Keratinocyte (primary cell): ENCODE data around the gene LRRN4. TPM values are rescaled to one million over a fixed set of nuclear protein-coding genes. Genes with fewer than 3 reads are reported as not detected.

Experiments
- DNase-seq: peaks from one replicate; pipeline ENCODE4 v3.0.0-alpha.2; 2011; ENCODE audit warnings: low read depth, missing footprints, low spot score
- FAIRE-seq: peaks from 2 replicates; lab custom pipeline; 2011; peaks lifted over from hg19 to GRCh38; lab: Jason Lieb, UNC
- H2AFZ ChIP-seq: 2 replicates; pipeline ENCODE4 v1.6.0; 2012; ENCODE audit warnings: low read length, control low read depth, inconsistent platforms; ENCODE audit not compliant: control insufficient read depth
- H3K27ac ChIP-seq: 2 replicates; pipeline ENCODE4 v1.5.1; 2011; ENCODE audit warnings: low read length; ENCODE audit not compliant: control insufficient read depth, insufficient read depth
- H3K27me3 ChIP-seq: 3 replicates; pipeline ENCODE4 v1.6.0; 2011; ENCODE audit warnings: low read length; ENCODE audit not compliant: control insufficient read depth, insufficient read depth; ENCODE audit errors: extremely low read depth
- H3K36me3 ChIP-seq, 2 experiments: 2 replicates in 1 of 2; 3 replicates in 1 of 2; pipeline ENCODE4 v1.5.1; 2011; ENCODE audit warnings: low read length in 2 of 2, mild to moderate bottlenecking in 1 of 2; ENCODE audit not compliant: control insufficient read depth in 2 of 2, insufficient read depth in 2 of 2; ENCODE audit errors: extremely low read depth in 1 of 2
- H3K4me1 ChIP-seq: 3 replicates; pipeline ENCODE4 v1.5.1; 2011; ENCODE audit warnings: low read length; ENCODE audit not compliant: control insufficient read depth, insufficient read depth; ENCODE audit errors: extremely low read depth
- H3K4me2 ChIP-seq: 3 replicates; pipeline ENCODE4 v1.6.0; 2011; ENCODE audit warnings: low read depth, low read length; ENCODE audit not compliant: control insufficient read depth, insufficient read depth; ENCODE audit errors: extremely low read depth
- H3K4me3 ChIP-seq, 3 experiments: fragments of 200-600 bp in 1 of 3; sonication (generic) in 1 of 3; 2 replicates in 2 of 3; 3 replicates in 1 of 3; pipeline ENCODE4 v1.5.1; 2011 to 2016; ENCODE audit warnings: low read length in 3 of 3, mild to moderate bottlenecking in 3 of 3, control low read depth in 2 of 3, inconsistent platforms in 1 of 3, low read depth in 1 of 3, mixed read lengths in 1 of 3, mixed run types in 1 of 3, moderate library complexity in 1 of 3; ENCODE audit not compliant: control insufficient read depth in 2 of 3, insufficient read depth in 2 of 3; ENCODE audit errors: extremely low read depth in 1 of 3
- H3K79me2 ChIP-seq: 2 replicates; pipeline ENCODE4 v1.6.0; 2012; ENCODE audit warnings: low read length; ENCODE audit not compliant: control insufficient read depth, insufficient read depth
- H3K9ac ChIP-seq: 3 replicates; pipeline ENCODE4 v1.6.0; 2011; ENCODE audit warnings: low read length; ENCODE audit not compliant: control insufficient read depth, insufficient read depth; ENCODE audit errors: extremely low read depth
- H3K9me1 ChIP-seq: 3 replicates; pipeline ENCODE4 v1.6.0; 2011; ENCODE audit warnings: low read length; ENCODE audit not compliant: control insufficient read depth, insufficient read depth; ENCODE audit errors: extremely low read depth
- H3K9me3 ChIP-seq: 2 replicates; pipeline ENCODE4 v1.5.1; 2012; ENCODE audit warnings: low read depth, low read length; ENCODE audit not compliant: control insufficient read depth
- H4K20me1 ChIP-seq: 3 replicates; pipeline ENCODE4 v1.6.0; 2011; ENCODE audit warnings: low read length; ENCODE audit not compliant: control insufficient read depth, insufficient read depth; ENCODE audit errors: extremely low read depth
- CTCF ChIP-seq, 3 experiments: IDR thresholded peaks in 1 of 3; conservative IDR thresholded peaks in 1 of 3; optimal IDR thresholded peaks in 1 of 3; 2 replicates in 2 of 3; 3 replicates in 1 of 3; pipeline versions ENCODE3 to v1.5.1; 2011; ENCODE audit warnings: low read length in 3 of 3, mild to moderate bottlenecking in 3 of 3, moderate library complexity in 2 of 3, control low read depth in 1 of 3, inconsistent platforms in 1 of 3; ENCODE audit not compliant: insufficient read depth in 2 of 3; ENCODE audit errors: extremely low read depth in 1 of 3
- EZH2 ChIP-seq: IDR thresholded peaks from one replicate; pipeline ENCODE4 v1.6.1; 2012; ENCODE audit warnings: inconsistent platforms, mild to moderate bottlenecking, low read length, moderate library complexity
- dilution Hi-C: fragments of 300-500 bp; cut with MboI; formaldehyde crosslinking; loops from one replicate; pipeline ENCODE4 v1.7.0; 2020; ENCODE audit warnings: low sequenced_read_pairs; ENCODE audit not compliant: extremely low pct_ligation_motif_present
- polyA plus RNA-seq, 5 experiments: library from polyadenylated mRNA; depleted of rRNA in 3 of 5; stranded (reverse) in 3 of 5; stranded (forward) in 1 of 5; unstranded in 1 of 5; fragments of >200 nt; gene quantifications; 1 replicate in 1 of 5; 2 replicates in 3 of 5; 3 replicates in 1 of 5; pipeline versions ENCODE4 v1.2.1 to v1.2.3, GENCODE V29; 2011 to 2012; ENCODE audit warnings: missing spikeins in 2 of 5, low read depth in 1 of 5, low replicate concordance in 1 of 5

The LRRN4 gene
- polyA plus RNA-seq, 1 donor (not counting 4 experiments of a cell fraction or from before 2014, with no cell fraction given) = 0.14 TPM

DNA sequence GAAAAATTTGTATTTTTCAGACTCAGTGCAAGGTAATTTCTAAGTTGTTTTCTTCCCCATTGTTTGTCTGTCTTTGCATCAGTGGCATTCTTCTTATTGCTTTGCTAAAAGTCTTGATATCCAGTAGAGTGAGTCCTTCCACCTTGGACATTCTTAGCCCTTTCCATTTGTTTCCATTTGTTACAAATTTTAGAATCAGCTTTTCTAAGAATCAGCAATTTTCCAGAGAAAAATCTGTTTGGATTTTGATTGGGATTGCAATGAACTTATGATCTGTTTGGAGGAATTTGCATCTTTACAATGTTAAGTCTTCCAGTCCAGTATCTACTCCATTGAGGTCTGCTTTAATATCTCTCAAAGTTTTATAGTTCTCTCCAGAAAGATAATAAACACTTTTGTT lies 36.4 kb downstream of the LRRN4 start:
- DNase-seq (no peak), FAIRE-seq (no peak)
- no peaks in the 10 kb centered on the region for H3K27me3 ChIP-seq
- no peak overlapping the region for H3K4me3 ChIP-seq
- H2AFZ ChIP-seq = no peak overlapping the region
- H3K9me1 ChIP-seq = no peaks in the 10 kb centered on the region
- no peak overlapping the region for H3K27ac ChIP-seq
- no peaks in the 10 kb centered on the region for H4K20me1 ChIP-seq
- no peaks in the 10 kb centered on the region for H3K4me1 ChIP-seq
- dilution Hi-C loops = no loop called here
- peaks cover 58% of the 10 kb centered on the region for H3K79me2 ChIP-seq
- H3K36me3 ChIP-seq = peaks cover 9 to 17% of the 10 kb centered on the region in 2 experiments
- H3K4me2 ChIP-seq = no peak overlapping the region
- no peak overlapping the region for H3K9ac ChIP-seq
- H3K9me3 ChIP-seq = no peaks in the 10 kb centered on the region
- TF ChIP-seq CTCF (optimal IDR thresholded peaks at IDR 0.05 in 1 of 3, IDR thresholded peaks at IDR 0.05 in 1 of 3, conservative IDR thresholded peaks at IDR 0.05 in 1 of 3; ENCODE audit: extremely low read depth in 1 of 3, insufficient read depth in 2 of 3, low read length in 3 of 3) (no peak), EZH2 (no peak)

DNA sequence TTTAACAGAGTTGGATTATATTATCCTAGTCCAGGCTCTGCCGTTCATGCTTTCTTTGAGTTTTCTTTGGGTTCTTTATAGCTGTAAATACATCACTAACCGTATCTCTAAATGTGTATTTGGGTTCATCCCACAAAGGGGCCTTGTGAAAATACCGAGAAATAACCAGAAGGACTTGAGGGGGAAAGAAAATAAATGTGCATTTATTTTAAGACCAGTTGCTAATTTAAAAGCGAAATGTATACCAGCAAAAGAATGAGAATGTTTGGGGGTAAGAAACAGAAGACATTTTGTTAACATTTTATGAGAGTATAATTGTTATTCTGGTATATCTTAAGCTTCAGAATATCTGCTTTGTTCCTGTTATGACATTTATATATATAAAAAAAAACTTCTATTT lies 38.9 kb downstream of the LRRN4 start:
- no peak overlapping the region for H3K4me3 ChIP-seq
- no peak overlapping the region for H2AFZ ChIP-seq
- H3K36me3 ChIP-seq = peaks cover 23 to 26% of the 10 kb centered on the region in 2 experiments
- DNase-seq (no peak), FAIRE-seq (no peak)
- peaks cover 62% of the 10 kb centered on the region for H3K79me2 ChIP-seq
- H3K4me1 ChIP-seq = no peaks in the 10 kb centered on the region
- no peaks in the 10 kb centered on the region for H3K27me3 ChIP-seq
- no peak overlapping the region for H3K27ac ChIP-seq
- dilution Hi-C loops = no loop called here
- no peaks in the 10 kb centered on the region for H3K9me3 ChIP-seq
- H3K9me1 ChIP-seq = no peaks in the 10 kb centered on the region
- no peaks in the 10 kb centered on the region for H4K20me1 ChIP-seq
- no peak overlapping the region for H3K9ac ChIP-seq
- no peak for TF ChIP-seq CTCF (optimal IDR thresholded peaks at IDR 0.05 in 1 of 3, IDR thresholded peaks at IDR 0.05 in 1 of 3, conservative IDR thresholded peaks at IDR 0.05 in 1 of 3; ENCODE audit: extremely low read depth in 1 of 3, insufficient read depth in 2 of 3, low read length in 3 of 3)
- no peak for TF ChIP-seq EZH2
- H3K4me2 ChIP-seq = no peak overlapping the region
